GM12801 (cell line): ENCODE results near the gene CSNK2A2.

Experiments
- CTCF ChIP-seq: IDR thresholded peaks from one replicate; pipeline ENCODE4 v1.5.1; 2011; ENCODE audit warnings: control low read depth; ENCODE audit not compliant: insufficient read length; ENCODE audit errors: extremely low read depth

Gene CSNK2A2

DNA sequence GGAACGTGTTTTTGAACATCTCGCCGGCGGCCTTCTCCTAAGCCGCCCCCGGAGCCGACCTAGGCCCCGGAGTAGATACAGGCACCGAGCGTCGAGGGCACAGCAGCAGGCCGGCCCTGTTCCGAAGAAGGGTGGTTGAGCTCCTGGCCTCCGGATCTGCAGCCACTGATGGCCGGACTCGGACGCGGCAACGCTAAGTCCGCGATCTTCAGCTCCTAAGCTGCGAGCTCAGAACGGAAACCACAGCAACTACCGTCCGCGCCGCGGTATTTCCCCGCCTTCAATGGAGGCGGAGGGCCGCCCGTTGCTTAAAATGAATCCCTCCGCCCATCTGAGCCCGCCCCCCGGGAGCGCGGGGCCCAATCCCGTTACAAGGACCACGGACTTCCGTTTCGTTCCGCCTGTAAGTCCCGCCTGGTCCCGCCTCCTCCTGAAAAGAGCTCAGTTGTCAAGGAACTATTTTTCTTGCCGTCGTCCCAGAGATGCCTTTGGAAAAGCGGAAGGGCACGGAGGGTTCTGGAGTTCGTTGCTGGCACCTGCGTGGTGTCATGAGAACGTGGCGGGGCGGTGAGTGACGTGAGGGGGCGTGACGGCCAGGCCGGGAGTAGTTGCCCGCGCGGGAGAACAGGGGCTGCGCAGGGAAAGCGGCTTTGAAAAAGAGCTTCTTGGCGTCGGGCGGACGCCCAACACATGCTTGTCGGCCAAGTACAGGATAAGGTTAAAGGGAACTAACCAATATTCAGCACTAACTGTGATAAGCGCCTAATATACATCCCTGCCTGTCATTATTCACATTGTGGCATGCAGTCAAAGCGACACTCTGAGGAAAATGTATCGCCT is 68.6 kb downstream of the CSNK2A2 start, which contains the start of gene CFAP20:
TSS of gene CFAP20 (minus strand) at position 285 of the 840 bp plus-strand sequence. CDS start at position 19, 266 bp downstream.
- no peak for TF ChIP-seq CTCF

GRCh38 chr16:58128711-58129096 is 69.2 kb downstream of the CSNK2A2 start:
- TF ChIP-seq CTCF, result no peak

DNA sequence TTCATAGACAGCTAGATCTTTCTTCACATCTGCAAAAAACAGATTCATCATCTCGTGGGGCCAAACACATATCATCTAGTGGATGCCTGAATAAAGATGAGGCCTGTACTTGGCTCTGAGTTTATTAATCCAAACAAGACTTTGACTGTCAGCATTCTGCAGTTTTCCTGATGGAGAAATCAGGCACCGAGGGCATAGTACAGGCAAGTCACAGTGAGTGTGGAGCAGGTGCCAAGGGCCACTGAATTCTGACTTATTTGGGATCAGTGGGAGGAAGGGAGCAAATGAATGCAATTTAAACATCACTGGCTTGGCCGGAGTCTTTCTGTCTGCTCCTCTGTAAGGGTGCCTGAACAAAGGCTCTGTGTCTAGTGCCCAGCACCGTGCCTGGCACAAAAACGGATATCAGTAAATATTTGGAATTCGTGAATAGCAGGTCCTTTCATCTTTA is 69.7 kb downstream of the CSNK2A2 start:
- TF ChIP-seq CTCF, result no peak

DNA sequence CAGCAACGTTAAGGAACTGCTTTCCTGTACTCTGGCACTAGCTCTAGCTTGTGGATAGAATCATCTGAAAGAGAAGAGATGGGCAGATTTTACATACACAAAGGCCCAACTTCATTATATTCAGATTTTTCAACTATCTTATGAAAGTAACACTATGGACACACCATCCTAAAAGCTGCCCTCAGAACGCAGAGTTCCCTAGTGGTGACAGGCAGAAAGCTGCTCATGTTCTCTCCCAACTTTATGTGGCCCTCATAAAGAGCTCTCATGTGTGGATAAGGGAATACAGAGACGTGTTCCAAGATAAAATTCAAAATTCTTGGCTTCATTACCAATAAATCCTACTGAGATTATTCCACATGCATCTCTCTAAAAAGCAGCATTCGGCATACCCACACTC is 70.3 kb downstream of the CSNK2A2 start:
- TF ChIP-seq CTCF, result no peak

GRCh38 chr16:58127033-58127556 is 70.8 kb downstream of the CSNK2A2 start:
- no peak for TF ChIP-seq CTCF

DNA sequence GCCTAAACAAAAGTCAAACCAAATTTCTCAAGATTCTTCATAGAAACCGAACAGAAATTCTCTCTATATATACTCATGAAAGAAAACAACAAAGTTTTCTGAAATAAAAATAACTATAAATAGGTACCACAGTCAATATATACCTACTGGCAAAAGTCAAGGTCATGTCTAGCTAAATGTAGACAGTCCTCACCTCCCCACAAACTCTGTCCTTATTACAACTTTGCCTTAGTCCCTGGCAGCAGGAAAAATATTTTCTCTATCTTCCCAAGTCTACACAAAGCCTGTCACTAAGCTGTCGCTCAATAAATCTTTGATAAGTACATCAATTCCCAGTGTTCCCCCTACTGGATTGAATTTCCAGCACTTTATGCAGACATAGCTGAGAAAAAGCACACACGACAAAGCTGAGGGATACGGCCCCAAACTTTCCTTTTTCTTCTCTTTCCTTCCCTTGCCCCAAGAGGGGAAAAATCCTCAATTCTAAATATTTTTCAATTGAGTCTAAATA is 71.4 kb downstream of the CSNK2A2 start:
- no peak for TF ChIP-seq CTCF

- no peak for TF ChIP-seq CTCF
Observed at GRCh38 chr16:58125781-58126335, 72.0 kb downstream of the CSNK2A2 start.
